Posterior vena cava (tissue), 2 donors: ENCODE results near the gene PCGF1. TPM values are rescaled to one million over a fixed set of nuclear protein-coding genes. Genes with fewer than 3 reads are reported as not detected.
A peak's percentile ranks its signal among the peaks of the same experiment; 100 is the strongest.
"Not testable (repeated sequence)": the region's sequence is repeated elsewhere in the genome, so short reads cannot be mapped to it uniquely, and the experiment has no call there.

Source experiments
- DNase-seq: peaks from one replicate; pipeline ENCODE4 v3.0.0-alpha.2; 2020; ENCODE audit warnings: low spot score
- intact Hi-C, 2 donors: fragments of 100-400 bp; cut with DNase I; formaldehyde crosslinking; loops; one replicate each; pipeline versions ENCODE4 v1.14.1 to v1.14.2; 2022 to 2023
- total RNA-seq, 2 donors: library from RNA; stranded (reverse); fragmentation: NEBNext Ultra II Directional; extraction: Animal tissue kit (Norgen Biotek cat#: 25700); gene quantifications; one replicate each; pipeline ENCODE4 v1.2.1, GENCODE V29; 2021
- donor health status: DM: yes; HTN: yes; CAD: no.
- donor health status: DM: yes; HTN: yes; CAD: no.

The PCGF1 gene
- total RNA-seq, 2 donors from 2014 or later: 21.6 to 23.6 TPM

- DNase-seq: not testable (repeated sequence)
- intact Hi-C loops: loop anchor here (5.0 kb wide), 2 partner anchors 99 to 104 kb away; no protein-coding TSS in a partner anchor
Observed at GRCh38 chr2:74483675-74484164, 23.8 kb downstream of the PCGF1 start.

DNA sequence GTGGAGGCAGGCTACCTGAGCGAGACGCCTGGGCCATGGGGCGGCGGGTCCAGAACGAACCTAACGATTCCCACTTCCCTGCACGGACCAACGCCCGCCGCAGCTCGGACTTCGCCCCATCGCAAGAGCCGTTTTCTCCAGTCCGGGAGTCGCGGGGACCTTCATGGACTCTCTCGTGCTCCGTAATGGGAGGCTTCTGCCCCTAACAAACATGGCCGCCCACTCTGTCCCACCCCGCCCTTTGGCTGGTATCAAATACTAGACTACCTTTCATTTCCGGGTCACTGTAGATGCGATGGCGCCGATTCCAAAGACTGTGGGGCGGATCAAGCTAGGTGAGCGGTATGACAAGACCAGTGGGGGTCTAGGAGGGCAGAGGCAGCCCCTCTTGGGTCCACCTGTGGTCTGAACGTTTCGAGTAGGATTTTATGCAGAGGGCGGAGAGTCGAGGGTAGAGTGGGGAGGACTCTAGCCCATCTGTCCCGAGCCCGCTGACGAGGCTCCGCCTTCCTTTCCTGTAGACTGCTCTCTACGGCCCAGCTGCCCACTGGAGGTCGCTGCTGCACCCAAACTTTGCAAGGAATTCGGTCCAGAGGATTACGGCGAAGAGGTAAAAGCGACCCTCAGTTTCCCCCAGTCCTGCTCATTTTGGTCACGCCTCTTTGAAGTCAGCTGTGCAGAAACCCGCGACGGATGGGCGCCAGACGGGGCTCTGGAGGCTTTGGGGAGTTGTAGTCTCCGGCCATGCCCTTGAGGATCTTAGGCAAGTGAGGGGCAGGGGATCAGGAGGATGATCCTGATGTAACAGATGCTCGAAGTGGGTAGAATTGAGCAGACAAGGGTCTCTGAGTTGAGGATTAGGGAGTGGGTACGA, 24.5 kb downstream of the PCGF1 start, which contains the start of the genes CCDC142 and TTC31:
Gene CCDC142, minus strand, starts transcription at position 198 of the 874 bp plus-strand sequence. Its CDS starts 161 bp downstream, at position 37.
Gene TTC31, plus strand, starts transcription at position 281 of the 874 bp plus-strand sequence. Its CDS starts 15 bp downstream, at position 296.
- peak; percentile 99 for DNase-seq
- intact Hi-C loops: loop anchor here (5.0 kb wide), 2 partner anchors 99 to 104 kb away; no protein-coding TSS in a partner anchor

GRCh38 chr2:74481961-74482800, 25.3 kb downstream of the PCGF1 start:
- intact Hi-C loops: loop anchor here (5.0 kb wide), 2 partner anchors 100 to 105 kb away; no protein-coding TSS in a partner anchor
- DNase-seq: peak; percentile 91

DNA sequence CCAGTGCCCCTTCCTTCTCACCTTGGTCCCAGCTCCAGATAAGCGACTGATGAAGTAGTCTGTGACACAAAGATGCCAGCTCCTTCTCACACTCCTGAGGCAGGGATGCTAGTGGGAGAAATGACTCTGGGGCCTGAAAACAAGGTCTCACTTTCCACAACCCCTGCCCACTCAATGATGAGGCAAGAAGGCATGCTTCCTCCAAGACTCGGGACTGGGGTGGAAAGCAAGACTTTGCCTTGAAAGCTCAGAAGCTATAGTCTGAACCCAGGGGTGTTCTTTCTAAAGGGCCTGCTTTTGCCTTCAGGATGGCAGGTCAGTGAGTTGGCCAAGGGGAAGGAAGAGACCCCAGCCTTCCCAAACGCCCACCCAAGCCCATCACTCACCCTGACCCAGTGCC, 26.1 kb downstream of the PCGF1 start:
- intact Hi-C loops: loop anchor here (5.0 kb wide), 2 partner anchors 101 to 106 kb away; no protein-coding TSS in a partner anchor

DNA sequence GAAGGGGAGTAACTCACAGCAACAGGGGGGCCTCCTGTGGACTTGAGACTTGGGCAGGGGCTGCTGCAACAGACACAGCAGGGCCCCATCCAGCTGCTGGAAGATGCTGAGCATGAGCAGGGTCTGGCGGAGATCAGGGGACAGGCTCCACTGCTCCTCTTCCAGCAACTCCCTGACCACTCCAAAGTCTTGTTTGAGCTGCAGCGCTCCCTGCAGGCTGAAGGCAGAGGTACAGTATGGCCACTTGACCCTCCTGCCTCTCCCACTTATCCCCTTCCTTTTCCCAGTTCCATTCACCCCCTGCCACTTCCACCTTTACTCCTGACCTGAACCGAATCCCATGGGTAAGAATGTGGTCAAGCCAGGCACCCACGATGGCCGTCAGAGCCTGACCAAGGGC, 32.6 kb downstream of the PCGF1 start:
- intact Hi-C loops: no loop called here
- peak; percentile 58 for DNase-seq

More for the DNA sequence above, 26.1 kb downstream of the PCGF1 start:
- no peak for DNase-seq

DNA sequence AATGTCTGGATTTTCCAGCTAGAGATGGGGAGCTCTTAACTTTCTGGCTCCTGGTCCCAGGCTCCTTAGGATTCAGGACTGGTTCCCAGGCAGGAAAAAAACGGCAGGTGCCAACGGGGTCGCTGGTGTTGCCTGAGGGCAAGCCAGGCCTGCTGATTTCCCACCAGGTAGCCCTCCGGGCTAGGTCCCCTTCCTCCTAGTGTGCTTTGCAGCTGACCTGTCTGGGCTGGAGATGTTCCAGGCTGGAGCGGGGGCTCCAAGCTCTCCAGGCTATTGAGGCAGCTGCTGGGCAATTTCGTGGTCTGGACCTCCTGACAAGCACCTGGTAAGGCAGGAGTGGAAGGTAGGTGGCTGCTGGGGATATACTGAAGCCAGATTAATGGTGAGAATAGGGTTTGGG, 33.0 kb downstream of the PCGF1 start:
- intact Hi-C loops: no loop called here
- peak; percentile 76 for DNase-seq

GRCh38 chr2:74472945-74473258, 34.6 kb downstream of the PCGF1 start:
- no peak for DNase-seq
- intact Hi-C loops: no loop called here

DNA sequence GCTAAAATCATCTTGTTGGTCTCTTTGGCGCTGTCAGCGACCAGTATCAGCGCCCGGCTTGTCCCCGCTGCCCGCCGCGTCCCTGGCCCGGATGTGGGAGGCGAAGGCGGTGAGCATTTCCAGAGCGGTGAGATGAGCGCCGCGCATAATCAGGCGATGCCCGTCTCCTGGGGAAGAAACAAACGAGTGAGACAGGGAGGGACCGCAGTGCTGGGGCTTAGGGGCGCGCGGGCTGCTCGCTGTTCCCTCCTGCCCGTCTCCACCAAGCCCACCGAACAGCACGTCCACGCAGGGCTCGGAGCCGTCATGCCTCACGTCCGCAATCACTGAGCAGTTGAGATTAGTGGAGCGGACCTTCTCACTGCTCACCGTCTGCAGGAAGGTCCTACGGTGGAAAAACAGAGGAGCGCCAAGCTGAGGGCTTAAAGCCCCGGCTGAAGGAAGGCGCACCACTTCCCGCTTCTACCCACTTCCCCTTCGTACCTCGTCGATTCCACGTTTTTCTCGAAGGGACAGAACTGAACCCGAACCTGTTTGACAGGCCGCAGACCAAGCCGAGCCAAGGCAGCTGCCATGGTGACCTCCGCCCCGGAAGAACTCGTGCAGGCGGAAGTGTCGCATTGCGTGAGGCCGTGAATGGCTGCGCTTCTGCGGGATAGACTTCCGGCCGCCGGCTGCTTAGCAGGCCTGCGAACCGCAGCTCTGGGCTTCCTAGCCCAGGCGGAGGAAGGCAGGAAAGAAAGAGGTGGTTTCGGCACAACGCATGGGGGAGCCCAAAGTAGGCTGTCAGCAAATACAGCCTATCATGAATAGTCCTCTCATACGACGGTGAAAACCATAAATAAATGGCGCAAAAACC, 35.2 kb downstream of the PCGF1 start, which contains the start of gene MRPL53:
Gene MRPL53, minus strand, starts transcription at position 595 of the 859 bp plus-strand sequence. Its CDS starts 20 bp downstream, at position 575.
- intact Hi-C loops: no loop called here
- peak; percentile 98 for DNase-seq

DNA sequence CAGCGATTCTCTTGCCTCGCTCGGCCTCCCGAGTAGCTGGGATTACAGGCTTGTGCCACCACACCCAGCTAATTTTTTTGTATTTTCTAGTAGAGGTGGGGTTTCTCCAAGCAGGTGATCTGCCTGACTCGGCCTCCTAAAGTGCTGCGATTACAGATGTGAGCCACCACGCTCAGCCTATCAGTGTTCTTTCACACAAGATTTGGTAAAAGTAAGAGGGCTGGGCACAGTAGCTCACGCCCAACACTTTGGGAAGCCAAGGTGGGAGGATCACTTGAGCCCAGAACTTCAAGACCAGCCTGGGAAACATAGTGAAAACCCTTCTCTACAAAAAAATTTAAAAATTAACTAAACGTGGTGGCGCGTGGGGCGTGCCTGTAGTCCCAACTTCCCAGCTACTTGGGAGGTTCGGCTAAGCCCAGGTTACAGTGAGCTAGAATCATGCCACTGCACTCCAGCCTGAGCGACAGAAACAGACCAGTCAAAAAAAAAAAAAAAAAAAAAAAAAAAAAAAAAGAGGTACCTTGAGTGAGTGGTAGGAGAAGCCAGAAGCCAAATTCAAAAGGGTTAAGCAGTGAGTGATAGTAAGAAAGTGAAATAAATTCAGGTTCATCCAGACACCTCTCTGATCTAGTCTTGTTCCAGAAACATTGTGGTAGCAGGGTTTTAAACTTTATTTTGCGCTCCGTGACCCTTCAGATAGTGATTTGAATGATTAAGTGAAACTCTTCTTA, 36.0 kb downstream of the PCGF1 start:
- peak; percentile 38 for DNase-seq
- intact Hi-C loops: no loop called here

DNA sequence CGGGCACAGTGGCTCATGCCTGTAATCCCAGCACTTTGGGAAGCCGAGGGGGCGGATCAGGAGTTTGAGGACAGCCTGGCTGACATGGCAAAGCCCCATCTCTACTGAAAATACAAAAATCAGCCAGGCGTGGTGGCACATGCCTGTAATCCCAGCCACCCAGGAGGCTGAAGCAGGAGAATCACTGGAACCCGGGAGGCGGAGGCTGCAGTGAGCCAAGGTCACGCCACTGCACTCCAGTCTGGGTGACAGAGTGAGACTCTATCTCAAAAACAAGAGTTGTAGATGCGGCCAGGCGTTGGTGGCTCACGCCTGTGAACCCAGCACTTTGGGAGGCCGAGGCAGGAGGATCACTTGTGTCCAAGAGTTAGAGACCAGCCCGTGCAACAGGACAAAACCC, 36.8 kb downstream of the PCGF1 start:
- intact Hi-C loops: not testable (repeated sequence)
- peak; percentile 47 for DNase-seq

- intact Hi-C loops: no loop called here
- no peak for DNase-seq
Observed at GRCh38 chr2:74464406-74464805, 43.1 kb downstream of the PCGF1 start.

DNA sequence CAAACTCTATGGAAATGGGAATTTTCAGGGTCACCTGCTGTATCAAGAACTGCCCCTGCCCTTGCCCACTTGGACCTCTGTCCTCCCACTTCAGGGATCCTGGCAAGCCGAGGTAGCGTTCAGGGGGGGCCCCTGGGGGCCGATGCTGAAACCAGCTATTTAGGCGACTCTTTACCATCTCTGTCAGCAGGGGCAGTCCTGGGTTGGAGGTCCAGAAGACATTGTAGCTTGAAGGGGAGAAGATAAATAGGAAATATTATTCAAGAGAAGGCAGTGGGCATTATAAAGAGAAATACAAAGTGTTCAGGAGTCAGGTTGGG, 44.7 kb downstream of the PCGF1 start:
- intact Hi-C loops: no loop called here
- DNase-seq: no peak

DNA sequence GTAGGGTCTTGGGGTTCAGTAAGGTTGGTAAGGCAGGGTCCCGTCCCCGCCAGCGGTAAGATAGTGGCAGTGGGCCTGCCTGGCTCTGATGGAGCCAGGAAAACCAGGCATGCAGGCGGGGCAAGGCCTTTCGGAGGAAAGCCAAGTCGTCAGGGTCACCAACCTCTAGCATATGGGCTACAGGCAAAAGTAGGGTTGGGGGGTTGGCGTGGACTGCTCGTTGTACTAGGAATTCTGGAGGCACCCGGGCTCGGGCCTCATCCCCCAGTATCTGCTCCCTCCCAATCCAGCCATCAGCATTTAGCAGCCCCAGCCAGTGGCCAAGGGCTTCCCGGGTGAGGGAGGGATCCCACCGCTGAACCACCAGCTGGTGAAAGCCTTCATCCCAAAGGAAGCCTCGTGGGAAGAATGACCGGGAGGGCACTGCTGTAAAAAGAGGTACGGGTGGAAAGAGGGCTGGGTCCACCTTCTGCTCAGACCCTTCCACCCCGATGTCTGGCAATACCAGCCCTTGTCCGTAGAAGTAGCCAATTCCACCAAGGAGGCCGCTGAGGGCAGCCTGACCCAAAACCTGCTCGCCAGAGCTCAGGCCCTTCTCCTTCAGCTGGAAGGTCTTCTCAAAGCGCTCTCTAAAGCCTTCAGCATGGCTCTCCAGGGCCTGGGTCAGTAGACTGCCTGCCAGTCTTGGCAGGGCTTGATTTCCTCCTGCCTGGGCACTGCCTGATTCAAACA, 45.3 kb downstream of the PCGF1 start:
- intact Hi-C loops: no loop called here

DNA sequence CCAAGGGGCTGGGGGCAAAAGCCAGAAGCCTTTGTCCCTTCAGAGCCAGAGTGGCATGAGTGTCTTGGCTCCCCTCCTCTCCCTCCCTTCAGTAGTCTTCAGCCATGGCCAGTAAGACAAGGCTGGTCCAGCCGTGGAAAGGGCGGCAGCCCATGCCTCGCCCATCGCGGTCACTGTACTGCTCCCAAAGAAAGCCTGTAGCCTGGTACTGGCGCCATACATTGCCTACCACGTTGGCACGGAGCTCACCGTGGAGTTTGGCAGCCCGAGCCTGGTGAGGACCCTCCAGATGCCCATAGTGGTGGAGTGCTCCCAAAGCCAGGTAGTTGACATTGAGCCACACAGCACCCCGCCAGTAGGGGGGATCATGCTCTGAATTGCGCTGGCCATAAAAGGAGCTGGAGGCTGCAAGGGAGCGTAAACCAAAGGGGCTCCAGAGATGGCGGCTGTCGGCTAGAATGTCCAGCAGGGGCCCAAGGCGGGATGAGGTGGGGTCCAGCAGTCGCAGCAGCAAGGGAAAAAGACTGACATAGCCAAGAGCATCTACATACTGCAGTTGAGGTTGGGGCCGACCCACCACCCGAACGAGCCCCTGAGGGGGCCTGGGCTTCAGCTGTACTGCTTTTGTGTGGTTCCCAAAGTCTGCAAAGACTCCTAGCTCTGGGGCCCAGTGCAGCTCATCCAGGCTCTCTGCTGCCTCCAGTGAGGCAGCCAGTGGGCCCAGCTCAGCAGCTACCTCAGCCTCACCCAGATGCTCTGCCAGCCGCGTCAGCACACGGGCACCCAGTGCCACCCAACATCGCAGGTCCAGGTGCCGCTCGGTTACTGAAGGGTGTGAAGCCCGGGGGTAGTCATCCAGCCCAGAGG, 46.1 kb downstream of the PCGF1 start:
- intact Hi-C loops: no loop called here
- peak; percentile 78 for DNase-seq

More for the DNA sequence above, 45.3 kb downstream of the PCGF1 start:
- DNase-seq: peak; percentile 71

- intact Hi-C loops: not testable (repeated sequence)
- peak; percentile 50 for DNase-seq
Observed at GRCh38 chr2:74460187-74460586, 47.3 kb downstream of the PCGF1 start.

- DNase-seq: peak; percentile 70
- intact Hi-C loops: not testable (repeated sequence)
Observed at GRCh38 chr2:74459503-74460118, 47.9 kb downstream of the PCGF1 start.
